GM21423 (cell line): ENCODE data around the gene ENPEP.
"Not testable (repeated sequence)": the region's sequence is repeated elsewhere in the genome, so short reads cannot be mapped to it uniquely, and the experiment has no call there.

Experiments
- ATAC-seq: cut with Tn5 transposase; IDR thresholded peaks from one replicate; pipeline ENCODE4 v1.9.1; 2021; ENCODE audit warnings: mild to moderate bottlenecking, moderate library complexity; ENCODE audit not compliant: unreplicated experiment

Gene ENPEP

GRCh38 chr4:110475881-110476818 lies at the start of gene ENPEP:
Gene ENPEP (plus strand): TSS chr4:110476155. CDS start chr4:110476415, 260 bp downstream.
- ATAC-seq: no peak

- ATAC-seq: not testable (repeated sequence)
Observed at GRCh38 chr4:110431805-110432204, 44.1 kb upstream of the ENPEP start.

- not testable (repeated sequence) for ATAC-seq
Observed at GRCh38 chr4:110437292-110437691, 38.7 kb upstream of the ENPEP start.

GRCh38 chr4:110439209-110439608 lies 36.7 kb upstream of the ENPEP start:
- ATAC-seq: not testable (repeated sequence)

GRCh38 chr4:110442309-110442708 lies 33.6 kb upstream of the ENPEP start:
- ATAC-seq: no peak

- ATAC-seq: no peak
Observed at GRCh38 chr4:110442788-110443187, 33.2 kb upstream of the ENPEP start.

GRCh38 chr4:110449947-110450346 lies 26.0 kb upstream of the ENPEP start:
- no peak for ATAC-seq

GRCh38 chr4:110452546-110452945 lies 23.4 kb upstream of the ENPEP start:
- no peak for ATAC-seq

GRCh38 chr4:110454441-110454840 lies 21.5 kb upstream of the ENPEP start:
- no peak for ATAC-seq

- ATAC-seq: no peak
Observed at GRCh38 chr4:110458494-110459266, 17.3 kb upstream of the ENPEP start.

GRCh38 chr4:110460074-110460746 lies 15.7 kb upstream of the ENPEP start:
- ATAC-seq: no peak

- ATAC-seq: no peak
Observed at GRCh38 chr4:110467400-110467799, 8.6 kb upstream of the ENPEP start.

- no peak for ATAC-seq
Observed at GRCh38 chr4:110472583-110473329, 3.2 kb upstream of the ENPEP start.

GRCh38 chr4:110474481-110474880 lies 1.5 kb upstream of the ENPEP start:
- ATAC-seq: no peak

GRCh38 chr4:110475080-110475479 lies 875 bp upstream of the ENPEP start:
- ATAC-seq: not testable (repeated sequence)

GRCh38 chr4:110477836-110478235 lies 1.9 kb downstream of the ENPEP start:
- ATAC-seq: no peak

GRCh38 chr4:110480031-110480549 lies 4.1 kb downstream of the ENPEP start:
- no peak for ATAC-seq

GRCh38 chr4:110480746-110481271 lies 4.9 kb downstream of the ENPEP start:
- no peak for ATAC-seq

GRCh38 chr4:110483516-110483915 lies 7.6 kb downstream of the ENPEP start:
- no peak for ATAC-seq

- ATAC-seq: peak; percentile 99
Observed at GRCh38 chr4:110484029-110484428, 8.1 kb downstream of the ENPEP start.
